AG04449 (cell line): ENCODE results near the gene ADAMTS19.
A peak's percentile ranks its signal among the peaks of the same experiment; 100 is the strongest.

Experiments used
- CTCF ChIA-PET: fragments of 350-600 bp; formaldehyde crosslinking; extraction: SDS; loops from one replicate; lab custom pipeline; 2021; ENCODE audit warnings: antibody characterized with exemption; lab: Yijun Ruan, JAX
- POLR2A ChIA-PET: fragments of 400-600, 350-600 bp; formaldehyde crosslinking; extraction: SDS; loops from one replicate; lab custom pipeline; 2020; ENCODE audit warnings: antibody characterized with exemption, inconsistent platforms; lab: Yijun Ruan, JAX
- DNase-seq: peaks from one replicate; pipeline ENCODE4 v3.0.0-alpha.2; 2010; ENCODE audit warnings: low read depth, low spot score
- H3K4me3 ChIP-seq: 2 replicates; pipeline ENCODE4 v1.5.1; 2011; ENCODE audit warnings: low read depth, mild to moderate bottlenecking, control low read depth, low read length
- TF ChIP-seq, protein P1 (sequence below): IDR thresholded peaks from one replicate; pipeline ENCODE4 v1.5.1; 2011; ENCODE audit warnings: mild to moderate bottlenecking, moderate library complexity, low read length, control low read depth, inconsistent platforms; ENCODE audit not compliant: insufficient read depth; ENCODE audit errors: missing control alignments

Gene ADAMTS19

GRCh38 chr5:129459777-129460671, at the start of gene ADAMTS19:
Gene ADAMTS19 (plus strand): TSS chr5:129460298. CDS start chr5:129460392, 94 bp downstream.
- ChIA-PET POLR2A (no interaction called here), CTCF (no interaction called here)
- TF ChIP-seq, protein P1, sequence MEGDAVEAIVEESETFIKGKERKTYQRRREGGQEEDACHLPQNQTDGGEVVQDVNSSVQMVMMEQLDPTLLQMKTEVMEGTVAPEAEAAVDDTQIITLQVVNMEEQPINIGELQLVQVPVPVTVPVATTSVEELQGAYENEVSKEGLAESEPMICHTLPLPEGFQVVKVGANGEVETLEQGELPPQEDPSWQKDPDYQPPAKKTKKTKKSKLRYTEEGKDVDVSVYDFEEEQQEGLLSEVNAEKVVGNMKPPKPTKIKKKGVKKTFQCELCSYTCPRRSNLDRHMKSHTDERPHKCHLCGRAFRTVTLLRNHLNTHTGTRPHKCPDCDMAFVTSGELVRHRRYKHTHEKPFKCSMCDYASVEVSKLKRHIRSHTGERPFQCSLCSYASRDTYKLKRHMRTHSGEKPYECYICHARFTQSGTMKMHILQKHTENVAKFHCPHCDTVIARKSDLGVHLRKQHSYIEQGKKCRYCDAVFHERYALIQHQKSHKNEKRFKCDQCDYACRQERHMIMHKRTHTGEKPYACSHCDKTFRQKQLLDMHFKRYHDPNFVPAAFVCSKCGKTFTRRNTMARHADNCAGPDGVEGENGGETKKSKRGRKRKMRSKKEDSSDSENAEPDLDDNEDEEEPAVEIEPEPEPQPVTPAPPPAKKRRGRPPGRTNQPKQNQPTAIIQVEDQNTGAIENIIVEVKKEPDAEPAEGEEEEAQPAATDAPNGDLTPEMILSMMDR: no peak
- H3K4me3 ChIP-seq: peak within 1 kb of the TSS; percentile 48
- no peak for DNase-seq

DNA sequence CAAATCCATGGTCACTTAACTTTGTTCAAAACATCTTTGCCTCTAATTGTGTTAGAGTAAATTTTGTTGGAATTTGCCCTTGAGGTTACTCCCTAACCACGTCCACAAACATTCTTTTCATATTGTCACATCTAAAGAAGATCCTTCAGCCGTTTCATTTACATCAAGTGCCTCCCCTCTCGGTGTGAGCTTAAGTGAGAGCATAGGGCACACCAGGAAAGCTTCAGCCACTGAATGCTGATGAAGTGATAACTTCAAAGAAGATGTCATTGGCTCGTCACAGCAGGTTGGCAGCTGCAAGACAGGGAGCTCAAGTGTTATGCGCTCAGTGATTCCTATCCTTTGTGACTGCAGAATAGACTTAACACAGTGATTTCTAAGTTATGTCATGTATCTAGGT, 49.6 kb upstream of the ADAMTS19 start:
- ChIA-PET CTCF (interaction anchor here (0.8 kb wide), 1 partner anchor 12 kb away, joined by 3 read pairs; no protein-coding TSS in a partner anchor), POLR2A (no interaction called here)
- H3K4me3 ChIP-seq: no peak overlapping the region
- TF ChIP-seq, protein P1: no peak
- no peak for DNase-seq

DNA sequence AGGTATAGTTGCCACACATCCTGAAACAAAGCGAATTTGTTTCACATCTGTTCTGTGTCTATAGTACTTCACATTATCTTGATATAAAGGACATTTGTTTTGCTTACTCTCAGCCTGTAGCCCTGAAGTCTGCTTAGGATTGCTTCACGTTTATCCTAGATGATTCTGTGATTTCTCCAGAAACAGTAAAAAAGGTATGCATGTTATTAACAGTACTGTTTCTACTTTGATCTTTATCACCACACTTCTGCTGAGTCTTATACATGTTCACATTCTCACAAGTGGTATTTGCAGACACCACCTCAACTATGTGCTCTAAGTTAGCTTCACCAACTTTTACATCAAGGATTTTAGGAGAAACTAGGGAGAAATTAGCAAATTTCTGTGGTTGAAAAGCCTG, 47.4 kb upstream of the ADAMTS19 start:
- TF ChIP-seq, protein P1: no peak
- ChIA-PET POLR2A (no interaction called here), CTCF (no interaction called here)
- H3K4me3 ChIP-seq: no peak overlapping the region
- no peak for DNase-seq

GRCh38 chr5:129413570-129413969, 46.5 kb upstream of the ADAMTS19 start:
- POLR2A ChIA-PET: no interaction called here
- H3K4me3 ChIP-seq: no peak overlapping the region
- DNase-seq: no peak
- CTCF ChIA-PET: no interaction called here
- TF ChIP-seq, protein P1: no peak

- TF ChIP-seq, protein P1: no peak
- CTCF ChIA-PET: no interaction called here
- POLR2A ChIA-PET: no interaction called here
- no peak for DNase-seq
- H3K4me3 ChIP-seq: no peak overlapping the region
These were observed 40.8 kb upstream of the ADAMTS19 start for GRCh38 chr5:129419292-129419691.

- no peak overlapping the region for H3K4me3 ChIP-seq
- ChIA-PET CTCF (interaction anchor here (2.6 kb wide), 1 partner anchor 25 kb away, joined by 7 read pairs; no protein-coding TSS in a partner anchor), POLR2A (no interaction called here)
- TF ChIP-seq, protein P1: no peak
- no peak for DNase-seq
These were observed 35.1 kb upstream of the ADAMTS19 start for GRCh38 chr5:129425031-129425430.
